SHP77 (cell line): ENCODE data around the gene IL1RAPL2.
"Not testable (repeated sequence)": the region's sequence is repeated elsewhere in the genome, so short reads cannot be mapped to it uniquely, and the experiment has no call there.

Experiments
- DNase-seq, 2 experiments: peaks; one replicate each; lab custom pipeline; 2025; lab: John Stamatoyannopoulos, UW

Gene IL1RAPL2

GRCh38 chrX:105168577-105168976 lies 602.6 kb downstream of the IL1RAPL2 start:
- no peak for DNase-seq

- no peak for DNase-seq
Observed at GRCh38 chrX:105173071-105173470, 607.1 kb downstream of the IL1RAPL2 start.

DNA sequence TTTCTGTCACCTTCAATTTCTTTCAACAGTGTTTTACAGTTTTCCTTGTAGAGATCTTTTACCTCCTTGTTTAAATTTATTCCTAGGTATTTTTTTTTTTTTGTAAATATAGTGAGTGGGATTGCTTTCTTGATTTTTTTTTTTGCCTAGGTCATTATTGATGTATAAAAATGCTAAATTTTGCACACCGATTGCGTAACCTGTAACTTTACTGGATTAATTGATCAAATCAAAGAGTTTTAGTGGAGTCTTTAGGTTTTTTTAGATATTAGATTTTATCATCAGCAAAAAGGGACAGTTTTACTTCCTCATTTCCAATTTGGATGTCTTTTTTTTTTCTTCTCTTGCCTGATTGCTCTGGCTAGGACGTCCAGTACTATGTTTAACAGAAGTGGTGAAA lies 613.6 kb downstream of the IL1RAPL2 start:
- no peak for DNase-seq

- no peak for DNase-seq
Observed at GRCh38 chrX:105189093-105189492, 623.1 kb downstream of the IL1RAPL2 start.

- DNase-seq: peak in 1 of 2 experiments; percentile 1
Observed at GRCh38 chrX:105190252-105190853, 624.4 kb downstream of the IL1RAPL2 start.

DNA sequence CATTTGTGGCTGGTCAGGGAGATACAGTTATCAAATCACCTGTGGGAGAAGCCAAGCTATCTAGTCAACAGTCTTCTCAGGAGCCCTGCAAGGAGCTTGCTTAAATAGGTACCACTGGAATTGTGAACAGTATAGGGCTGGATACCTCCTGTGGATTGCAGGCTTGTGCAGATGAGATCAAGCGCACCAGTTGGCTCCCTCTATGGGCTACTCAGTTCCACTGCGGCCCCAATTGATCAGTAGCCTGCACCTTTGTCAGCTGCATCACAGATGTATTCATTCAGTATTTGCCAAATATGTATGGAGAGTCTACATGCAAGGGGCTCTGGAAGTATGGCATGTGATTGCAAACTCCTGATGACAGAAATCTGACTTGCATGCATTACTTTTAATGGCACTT lies 625.9 kb downstream of the IL1RAPL2 start:
- peak in 1 of 2 experiments; percentile 5 for DNase-seq

DNA sequence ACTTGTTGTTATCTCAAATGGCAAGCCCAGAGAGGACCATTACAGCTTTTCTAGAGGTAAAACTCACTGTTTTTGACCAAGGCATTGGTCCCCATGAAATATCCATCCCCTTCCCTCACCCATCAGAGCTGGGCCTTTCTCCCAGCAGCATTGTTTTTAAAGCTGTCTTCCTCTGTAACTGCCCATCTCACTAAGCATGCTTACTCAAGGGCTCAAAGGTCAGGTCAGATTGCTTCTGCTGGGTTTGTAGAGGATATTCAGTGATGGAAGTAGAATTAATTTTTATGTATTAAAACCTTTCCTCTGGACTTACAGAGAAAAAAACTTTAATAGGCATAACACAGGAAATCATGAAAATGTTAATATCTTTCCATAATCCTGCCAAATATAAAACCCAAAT lies 643.4 kb downstream of the IL1RAPL2 start:
- DNase-seq: no peak

DNA sequence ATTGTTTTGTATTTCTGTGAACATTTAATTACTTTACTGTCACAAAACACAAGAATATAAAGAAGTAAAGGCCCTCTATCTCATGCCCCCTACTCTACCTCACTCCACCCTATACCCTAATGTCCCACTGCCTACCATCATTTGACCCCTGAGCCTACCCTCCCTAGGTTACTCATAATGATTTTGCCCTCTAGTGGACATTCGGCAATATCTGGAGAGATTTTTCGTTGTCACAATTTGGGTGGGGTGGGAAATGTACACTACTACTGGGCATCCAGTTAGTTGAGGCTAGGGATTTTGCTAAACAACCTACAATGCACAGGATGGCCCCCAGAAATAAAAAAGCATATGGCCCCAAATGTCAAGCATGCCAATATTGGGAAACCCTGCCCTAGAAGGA lies 644.3 kb downstream of the IL1RAPL2 start:
- no peak for DNase-seq

DNA sequence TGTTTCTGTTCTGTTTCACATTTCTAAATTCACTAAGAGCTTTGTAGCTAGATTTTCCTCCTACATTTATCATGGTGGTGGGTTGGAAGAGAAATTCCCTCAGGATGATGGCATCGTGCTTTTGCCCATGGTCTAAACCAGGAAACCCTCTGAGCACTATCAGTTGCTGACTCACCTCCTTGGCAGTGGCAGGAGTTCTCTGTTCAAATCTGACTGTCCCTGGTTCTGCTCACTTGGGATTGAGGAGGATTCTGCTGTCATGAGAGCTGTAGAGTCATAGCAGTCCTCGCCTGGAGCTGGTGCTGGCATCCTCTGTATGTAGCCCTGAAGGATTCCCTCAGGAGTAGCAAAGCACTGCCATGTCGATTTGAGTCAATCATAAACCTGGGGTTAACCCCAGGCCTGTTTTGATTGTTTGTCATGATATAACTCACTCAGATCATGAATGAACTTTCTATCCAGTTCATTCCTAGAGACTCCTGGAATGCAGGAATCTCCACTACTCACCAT lies 645.1 kb downstream of the IL1RAPL2 start:
- DNase-seq: no peak

GRCh38 chrX:105219454-105220401 lies 653.7 kb downstream of the IL1RAPL2 start:
- DNase-seq: no peak

GRCh38 chrX:105220636-105221035 lies 654.6 kb downstream of the IL1RAPL2 start, which contains the start of gene TEX13A:
TSS of gene TEX13A (minus strand) at chrX:105220694. CDS start at chrX:105220397, 297 bp downstream.
- DNase-seq: no peak

GRCh38 chrX:105221374-105221773 lies 655.4 kb downstream of the IL1RAPL2 start:
- DNase-seq: no peak

GRCh38 chrX:105226499-105226898 lies 660.5 kb downstream of the IL1RAPL2 start:
- DNase-seq: no peak

- no peak for DNase-seq
Observed at GRCh38 chrX:105228602-105229001, 662.6 kb downstream of the IL1RAPL2 start.

DNA sequence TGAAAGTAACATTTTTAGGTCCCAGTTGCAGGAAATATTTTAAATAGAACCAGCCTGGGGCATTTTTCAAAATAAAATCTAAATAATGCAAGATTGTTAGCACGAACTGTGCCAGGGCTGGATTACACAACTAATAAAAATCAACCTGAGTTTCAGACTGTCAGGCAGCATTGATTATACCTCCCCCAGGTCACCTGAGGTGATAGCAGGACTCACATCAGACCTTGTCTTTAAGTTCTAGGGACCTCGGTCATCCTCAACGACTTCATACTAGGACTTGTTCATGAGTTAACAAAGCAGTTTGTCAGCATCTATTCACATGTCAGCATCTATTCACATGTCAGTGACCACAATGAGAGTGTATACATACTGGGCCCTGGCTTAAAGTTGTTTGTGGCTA lies 663.1 kb downstream of the IL1RAPL2 start:
- DNase-seq: no peak

DNA sequence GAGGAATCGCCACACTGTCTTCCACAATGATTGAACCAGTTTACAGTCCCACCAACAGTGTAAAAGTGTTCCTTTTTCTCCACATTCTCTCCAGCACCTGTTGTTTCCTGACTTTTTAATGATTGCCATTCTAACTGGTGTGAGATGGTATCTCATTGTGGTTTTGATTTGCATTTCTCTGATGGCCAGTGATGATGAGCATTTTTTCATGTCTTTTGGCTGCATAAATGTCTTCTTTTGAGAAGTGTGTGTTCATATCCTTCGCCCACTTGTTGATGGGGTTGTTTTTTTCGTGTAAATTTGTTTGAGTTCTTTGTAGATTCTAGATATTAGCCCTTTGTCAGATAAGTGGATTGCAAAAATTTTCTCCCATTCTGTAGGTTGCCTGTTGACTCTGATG lies 671.4 kb downstream of the IL1RAPL2 start:
- not testable (repeated sequence) for DNase-seq

GRCh38 chrX:105241056-105241455 lies 675.1 kb downstream of the IL1RAPL2 start:
- no peak for DNase-seq

DNA sequence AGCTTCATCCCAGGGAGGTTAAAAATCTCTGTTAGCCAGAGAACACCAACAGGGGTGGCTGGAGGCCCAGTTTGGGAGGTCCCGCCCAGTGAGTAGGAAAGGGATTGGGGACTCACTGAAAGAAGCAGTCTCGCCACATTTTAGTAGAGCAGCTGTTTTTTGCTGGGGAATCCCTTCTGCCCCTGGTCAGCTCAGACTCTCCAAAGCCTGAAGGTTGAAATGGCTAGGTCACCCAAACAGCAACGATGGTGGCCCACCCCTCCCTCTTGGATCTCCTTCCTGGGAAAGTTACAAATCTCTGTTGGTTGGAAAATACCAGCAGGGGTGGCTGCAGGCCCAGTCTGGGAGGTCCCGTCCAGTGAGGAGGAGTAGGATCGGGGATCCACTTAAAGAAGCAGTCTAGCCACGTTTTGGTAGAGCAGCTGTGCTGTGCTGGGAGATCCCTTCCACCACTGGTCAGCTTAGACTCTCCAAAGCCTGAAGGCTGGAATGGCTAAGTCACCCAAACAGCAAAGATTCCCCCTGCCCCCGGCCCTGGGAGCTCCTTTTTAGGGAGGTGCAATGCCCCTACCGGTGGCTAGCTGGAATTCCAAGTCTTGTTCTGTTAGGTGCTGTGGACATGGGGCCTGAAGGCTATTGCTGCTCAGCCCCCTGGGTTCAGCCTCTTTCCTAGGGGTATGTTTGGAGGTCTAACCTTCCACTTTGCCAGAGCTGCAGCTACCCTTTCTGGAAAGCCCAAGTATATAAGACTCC lies 694.5 kb downstream of the IL1RAPL2 start:
- no peak for DNase-seq

GRCh38 chrX:105263171-105263570 lies 697.2 kb downstream of the IL1RAPL2 start:
- no peak for DNase-seq

- no peak for DNase-seq
Observed at GRCh38 chrX:105263801-105264200, 697.8 kb downstream of the IL1RAPL2 start.

DNA sequence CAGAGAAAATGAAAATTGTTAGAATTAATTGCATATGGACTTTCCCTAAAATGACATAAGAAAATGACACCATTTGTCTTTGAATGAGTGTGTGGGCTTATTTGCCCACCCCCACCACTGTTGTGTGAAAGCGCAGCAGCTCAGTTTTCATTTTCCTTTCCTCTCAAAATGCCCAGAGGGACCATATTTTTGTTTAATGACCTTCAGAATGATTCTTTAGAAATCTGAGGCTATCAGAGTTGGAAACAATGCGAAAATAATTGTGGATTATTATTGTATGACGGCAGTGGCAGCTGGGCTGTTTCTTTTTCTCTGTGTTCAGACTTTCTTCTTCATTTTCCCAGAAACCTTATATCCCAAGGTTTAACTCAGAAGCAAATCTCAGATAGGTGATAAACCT lies 699.1 kb downstream of the IL1RAPL2 start:
- DNase-seq: no peak

DNA sequence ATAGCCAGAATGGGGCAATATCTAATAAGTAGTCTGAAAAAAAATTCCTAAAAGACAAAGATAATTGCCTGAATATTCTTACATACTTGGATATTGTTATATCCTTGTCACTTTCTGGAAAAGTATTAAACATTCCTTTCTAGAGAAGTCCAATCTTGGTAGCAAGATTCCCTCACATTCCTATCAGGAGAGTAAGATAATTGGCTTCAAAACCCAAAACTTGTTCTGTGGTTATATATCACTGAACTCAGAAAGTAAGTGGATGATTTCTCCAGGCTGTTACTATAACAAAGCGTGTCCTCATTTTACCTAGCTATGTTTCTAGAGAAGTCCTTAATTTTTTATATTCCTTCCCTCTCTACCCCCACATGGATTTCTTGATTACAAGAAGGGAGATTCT lies 700.5 kb downstream of the IL1RAPL2 start:
- no peak for DNase-seq
